GM12874 (cell line): Measurements from ENCODE around the gene NANOS2.

Experiments used
- TF ChIP-seq, protein P1 (sequence below): IDR thresholded peaks from 2 replicates; pipeline ENCODE4 v1.5.1; 2011; ENCODE audit warnings: low read depth, mild to moderate bottlenecking, control low read depth, low read length, moderate library complexity; ENCODE audit not compliant: insufficient read depth

Gene NANOS2

DNA sequence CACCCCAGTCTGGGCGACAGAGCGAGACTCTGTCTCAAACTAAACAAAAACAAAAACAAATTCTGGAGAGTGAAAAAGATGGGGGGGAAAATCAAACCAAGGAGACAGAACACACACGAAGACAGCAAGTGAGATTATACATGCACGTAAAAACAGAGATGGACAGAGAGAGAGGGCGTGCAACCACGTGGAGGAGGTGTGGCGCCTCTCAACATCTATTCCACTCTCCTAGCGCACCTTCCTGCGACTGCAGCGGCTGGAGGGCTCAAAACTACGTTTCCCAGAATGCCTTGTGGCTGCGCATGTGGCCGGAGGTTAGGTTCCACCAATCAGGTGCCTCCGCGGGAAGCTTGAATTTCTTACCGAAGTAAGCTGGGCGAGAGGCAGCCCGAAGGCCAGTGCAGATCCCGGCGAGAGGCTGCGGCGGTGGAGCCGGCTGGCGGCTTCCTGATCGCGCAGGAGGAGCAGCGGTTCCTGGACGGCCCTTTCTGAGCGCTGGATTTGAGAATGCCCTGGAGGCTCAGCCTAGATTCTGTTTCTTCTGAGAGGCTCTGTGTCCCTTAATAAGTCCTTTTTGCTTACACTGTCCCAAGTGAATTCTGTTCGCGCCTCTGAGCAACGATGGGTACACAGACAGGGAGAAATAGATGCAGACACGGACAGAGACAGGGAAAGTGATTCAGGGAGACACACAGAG, 13.1 kb upstream of the NANOS2 start:
- TF ChIP-seq, protein P1, sequence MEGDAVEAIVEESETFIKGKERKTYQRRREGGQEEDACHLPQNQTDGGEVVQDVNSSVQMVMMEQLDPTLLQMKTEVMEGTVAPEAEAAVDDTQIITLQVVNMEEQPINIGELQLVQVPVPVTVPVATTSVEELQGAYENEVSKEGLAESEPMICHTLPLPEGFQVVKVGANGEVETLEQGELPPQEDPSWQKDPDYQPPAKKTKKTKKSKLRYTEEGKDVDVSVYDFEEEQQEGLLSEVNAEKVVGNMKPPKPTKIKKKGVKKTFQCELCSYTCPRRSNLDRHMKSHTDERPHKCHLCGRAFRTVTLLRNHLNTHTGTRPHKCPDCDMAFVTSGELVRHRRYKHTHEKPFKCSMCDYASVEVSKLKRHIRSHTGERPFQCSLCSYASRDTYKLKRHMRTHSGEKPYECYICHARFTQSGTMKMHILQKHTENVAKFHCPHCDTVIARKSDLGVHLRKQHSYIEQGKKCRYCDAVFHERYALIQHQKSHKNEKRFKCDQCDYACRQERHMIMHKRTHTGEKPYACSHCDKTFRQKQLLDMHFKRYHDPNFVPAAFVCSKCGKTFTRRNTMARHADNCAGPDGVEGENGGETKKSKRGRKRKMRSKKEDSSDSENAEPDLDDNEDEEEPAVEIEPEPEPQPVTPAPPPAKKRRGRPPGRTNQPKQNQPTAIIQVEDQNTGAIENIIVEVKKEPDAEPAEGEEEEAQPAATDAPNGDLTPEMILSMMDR: no peak

DNA sequence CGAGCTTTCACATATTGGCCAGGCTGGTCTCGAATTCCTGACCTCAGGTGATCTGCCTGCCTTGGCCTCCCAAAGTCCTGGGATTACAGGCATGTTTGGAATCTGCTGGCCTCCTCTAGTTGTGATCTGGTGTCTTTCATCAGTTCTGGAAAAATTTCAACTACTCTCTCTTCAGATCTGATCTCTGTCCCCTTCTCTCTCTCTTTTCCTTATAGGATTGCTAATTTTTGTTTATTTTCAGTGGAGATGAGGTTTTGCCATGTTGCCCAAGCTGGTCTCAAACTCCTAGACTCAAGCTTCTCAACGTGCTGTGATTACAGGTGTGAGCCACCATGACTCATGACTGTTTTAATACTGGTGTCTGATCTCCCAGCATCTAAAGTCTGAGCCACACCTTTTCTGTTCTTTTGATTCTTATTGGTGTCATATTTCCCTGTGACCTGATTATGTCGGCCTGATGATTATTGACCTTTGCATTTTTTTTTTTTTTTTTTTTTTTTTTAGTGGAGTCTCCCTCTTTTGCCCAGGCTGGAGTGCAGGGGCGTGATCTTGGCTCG, 10.4 kb upstream of the NANOS2 start:
- TF ChIP-seq, protein P1: no peak

DNA sequence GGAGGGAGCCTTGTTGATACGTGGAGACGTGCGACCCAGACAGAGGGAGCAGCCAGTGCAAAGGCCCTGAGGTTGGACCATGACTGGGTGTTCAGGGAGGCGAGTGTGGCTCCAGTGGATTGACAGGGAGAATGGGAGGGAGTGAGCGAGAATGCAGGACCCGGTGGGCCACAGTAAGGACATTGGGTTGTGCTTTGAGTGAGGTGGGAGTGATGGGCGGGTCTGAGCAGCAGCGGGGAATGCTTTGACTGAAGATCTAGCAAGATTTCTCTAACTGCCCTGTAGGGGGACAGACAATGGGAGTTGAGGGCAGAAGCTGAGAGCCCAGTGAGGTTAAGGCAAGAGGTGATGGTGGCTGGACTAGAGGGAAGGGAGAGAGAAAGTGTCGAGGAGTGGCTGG, 7.7 kb upstream of the NANOS2 start:
- TF ChIP-seq, protein P1: peak; percentile 46

DNA sequence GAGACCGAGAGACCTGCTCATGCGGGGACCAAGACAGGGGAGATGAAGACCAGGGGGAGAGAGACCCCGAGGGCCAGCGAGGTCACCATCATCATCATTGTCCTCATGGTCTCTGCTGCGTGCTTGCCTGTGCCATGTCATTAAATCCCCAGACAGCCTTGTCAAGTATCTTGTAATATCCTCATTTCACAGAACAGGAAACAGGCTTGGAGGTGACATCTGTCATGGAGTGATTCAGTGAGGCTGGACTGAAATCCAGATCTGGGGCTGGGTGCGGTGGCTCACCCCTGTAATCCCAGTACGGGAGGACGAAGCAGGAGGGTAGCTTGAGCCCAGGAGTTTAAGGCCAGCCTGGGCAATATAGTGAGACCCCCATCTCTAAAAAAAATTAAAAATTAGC, 5.9 kb upstream of the NANOS2 start:
- TF ChIP-seq, protein P1: no peak

DNA sequence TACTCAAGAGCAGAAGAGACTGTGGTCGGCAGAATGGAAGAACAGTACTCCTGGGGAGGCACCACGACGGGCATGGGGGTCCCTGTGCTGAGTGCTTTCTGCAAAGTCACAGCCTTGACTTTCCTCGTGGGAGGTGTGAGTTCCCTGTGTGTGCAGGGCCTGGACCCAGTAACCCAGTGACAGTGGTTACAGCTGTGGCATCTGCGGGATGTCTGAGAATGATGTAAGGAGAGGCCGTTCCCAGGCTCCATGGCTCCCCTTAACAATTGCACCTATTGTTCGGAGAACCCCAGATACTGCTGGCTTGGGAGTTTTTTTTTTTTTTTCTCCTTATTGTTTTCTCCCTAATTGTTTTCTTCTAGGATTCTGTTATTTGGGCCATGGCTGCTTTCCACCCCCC, 5.1 kb upstream of the NANOS2 start:
- TF ChIP-seq, protein P1: no peak

DNA sequence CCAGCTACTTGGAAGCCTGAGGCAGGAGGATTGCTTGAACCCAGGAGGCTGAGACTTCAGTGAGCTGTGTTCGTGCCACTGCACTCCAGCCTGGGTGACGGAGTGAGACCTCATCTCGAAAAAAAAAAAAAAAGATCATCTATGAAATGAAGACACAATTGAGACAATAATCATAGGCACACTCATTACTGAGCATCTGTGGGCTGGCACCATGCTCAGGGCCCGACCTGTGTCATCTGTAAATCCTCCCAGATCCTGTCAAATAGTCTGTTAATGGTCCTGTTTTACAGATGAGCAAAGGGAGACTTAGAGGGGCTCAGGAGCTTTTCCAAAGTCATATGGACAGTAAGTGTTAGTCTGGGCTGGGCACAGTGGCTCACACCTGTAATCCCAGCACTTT, 4.1 kb upstream of the NANOS2 start:
- TF ChIP-seq, protein P1: no peak

DNA sequence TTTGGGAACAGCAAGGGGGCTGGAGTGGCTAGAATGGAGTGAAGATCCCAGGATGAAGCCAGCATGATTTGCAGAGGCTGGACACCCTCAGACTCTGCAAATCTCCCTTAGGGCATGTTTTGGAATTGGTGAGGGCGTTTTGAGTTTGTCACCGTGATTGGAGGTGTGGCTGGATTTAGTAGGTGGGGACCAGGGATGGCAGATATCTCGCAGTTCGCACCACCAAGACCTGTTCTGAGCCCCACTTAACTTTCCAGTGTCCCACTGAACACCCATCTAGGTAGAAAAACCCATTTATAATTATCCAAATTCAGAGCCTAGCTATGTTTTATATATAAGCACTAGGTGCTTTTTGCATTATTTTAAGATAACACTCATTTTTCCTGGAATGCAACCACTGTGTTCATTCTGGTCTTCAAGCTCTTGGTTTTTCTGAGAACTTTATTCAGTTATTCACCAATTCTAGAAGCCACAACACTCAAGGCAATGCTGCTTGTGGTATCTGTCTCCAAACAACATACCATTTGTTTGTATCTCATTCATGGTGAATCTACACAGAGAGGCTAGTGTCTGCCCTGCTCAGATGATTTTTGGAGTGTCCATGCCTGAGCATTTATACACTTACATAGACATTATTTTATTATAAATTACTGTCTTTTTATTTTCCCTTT, 3.0 kb upstream of the NANOS2 start:
- TF ChIP-seq, protein P1: no peak
